Fibroblast of gingiva (primary cell): ENCODE measurements around the gene CXCL9.
"Not testable (repeated sequence)": the region's sequence is repeated elsewhere in the genome, so short reads cannot be mapped to it uniquely, and the experiment has no call there.

Source experiments
- DNase-seq: peaks from one replicate; pipeline ENCODE4 v3.0.0-alpha.2; 2011; ENCODE audit warnings: low read depth

CXCL9 gene

DNA sequence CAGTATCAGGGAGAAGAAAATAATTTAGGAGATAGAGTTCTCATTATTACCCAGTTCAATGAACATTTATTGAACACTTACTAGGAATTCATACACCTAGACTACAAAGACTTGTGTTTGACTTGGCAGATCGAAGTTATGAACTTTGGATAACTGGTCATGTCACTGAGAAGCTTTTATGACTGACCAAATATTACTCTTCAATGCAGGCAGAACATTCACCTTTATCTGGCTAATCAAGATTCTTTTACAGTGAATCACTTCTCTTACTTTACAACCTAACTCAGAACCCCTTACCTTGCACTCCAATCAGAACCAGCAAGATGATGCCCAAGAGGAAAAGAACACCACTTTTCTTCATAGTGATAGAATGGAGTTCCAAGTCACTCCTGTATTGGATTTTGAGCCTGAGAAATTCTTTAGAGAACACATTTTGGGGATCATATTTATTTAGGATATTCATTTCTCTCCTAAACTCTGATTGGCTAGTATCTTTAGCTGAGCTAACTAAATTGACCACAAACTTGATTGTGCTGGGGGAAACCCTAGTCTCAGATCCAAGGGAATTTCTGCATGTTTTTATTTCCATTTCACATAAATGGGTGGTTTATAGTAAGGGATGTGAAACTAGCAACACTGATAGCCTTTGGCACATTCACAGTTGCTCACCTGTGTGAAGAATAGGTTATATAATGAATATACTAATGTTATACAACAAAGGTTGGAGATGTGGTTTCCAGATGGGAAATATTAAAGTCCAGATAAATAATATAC, at the start of gene CXCL9:
CXCL9 (minus strand) TSS at position 421 of the 774 bp plus-strand sequence; CDS start at position 361, 60 bp downstream.
- DNase-seq = no peak

DNA sequence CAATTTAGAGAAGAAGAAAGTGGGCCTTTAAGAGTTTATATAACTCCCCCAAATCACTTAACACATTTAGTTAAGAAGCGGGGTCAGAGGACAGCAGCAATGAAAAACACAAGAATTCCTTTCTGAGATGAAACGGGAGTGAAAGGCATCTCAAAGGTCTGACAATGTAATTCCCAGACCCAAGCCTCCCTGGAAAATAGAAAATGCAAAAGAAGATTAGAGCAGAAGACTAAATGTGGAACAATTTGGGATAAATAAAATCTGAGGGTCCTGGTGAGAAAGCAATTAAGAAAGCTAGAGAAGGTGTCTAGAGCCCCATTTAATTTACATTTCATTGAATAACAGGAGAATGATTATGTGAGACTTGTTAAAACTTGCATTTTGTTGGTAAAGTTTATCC, 48.1 kb upstream of the CXCL9 start:
- DNase-seq = no peak

DNA sequence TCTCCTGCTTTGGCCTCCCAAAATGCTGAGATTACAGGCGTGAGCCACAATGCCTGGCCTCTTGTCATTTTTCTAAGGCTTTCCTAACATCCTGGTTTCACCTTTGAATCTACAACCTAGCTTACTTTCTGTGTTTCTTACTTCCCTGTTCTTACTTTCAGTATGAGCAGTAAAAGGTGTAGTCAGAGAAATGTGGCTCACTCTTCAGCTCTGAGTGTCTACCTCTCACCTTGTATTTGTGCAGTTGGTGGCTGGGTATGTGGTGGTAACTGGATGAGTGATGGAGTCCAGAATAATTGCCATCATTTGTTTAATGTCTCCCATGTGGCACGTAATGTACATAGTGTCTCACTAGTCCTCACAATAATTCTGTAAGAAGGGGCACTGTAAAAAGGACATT, 47.7 kb upstream of the CXCL9 start:
- DNase-seq = no peak

DNA sequence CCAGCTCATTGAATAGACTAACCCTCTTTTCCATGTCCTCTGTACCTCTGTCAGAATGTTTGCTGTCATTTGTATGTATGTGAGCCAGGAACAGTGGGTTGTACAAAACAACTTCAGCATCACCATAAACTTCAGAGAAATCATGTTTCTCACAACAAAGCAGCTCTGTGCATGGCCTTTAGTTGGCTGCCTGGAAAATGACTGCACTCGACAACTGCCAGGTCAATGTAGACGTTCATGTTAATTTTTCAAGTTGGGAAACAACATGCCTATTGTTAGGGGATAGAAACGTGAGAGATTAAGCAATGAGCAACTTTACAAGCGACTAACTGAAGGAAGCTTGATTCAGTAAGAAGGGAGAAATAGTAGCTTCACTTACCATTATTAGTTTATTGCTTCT, 46.4 kb upstream of the CXCL9 start:
- DNase-seq = no peak

DNA sequence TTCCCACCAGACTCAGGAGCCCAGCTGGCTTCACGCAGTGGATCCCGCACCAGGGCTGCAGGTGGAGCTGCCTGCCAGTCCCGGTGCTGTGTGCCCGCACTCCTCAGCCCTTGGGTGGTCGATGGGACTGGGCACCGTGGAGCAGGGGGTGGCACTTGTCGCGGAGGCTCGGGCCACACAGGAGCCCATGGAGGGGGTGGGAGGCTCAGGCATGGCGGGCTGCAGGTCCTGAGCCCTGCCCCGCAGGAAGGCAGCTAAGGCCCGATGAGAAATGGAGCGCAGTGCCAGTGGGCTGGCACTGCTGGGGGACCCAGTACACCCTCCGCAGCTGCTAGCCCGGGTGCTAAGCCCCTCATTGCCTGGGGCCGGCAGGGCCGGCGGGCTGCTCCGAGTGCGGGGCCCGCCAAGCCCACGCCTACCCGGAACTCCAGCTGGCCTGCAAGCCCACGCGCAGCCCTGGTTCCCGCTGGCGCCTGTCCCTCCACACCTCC, 43.3 kb upstream of the CXCL9 start:
- not testable (repeated sequence) for DNase-seq

DNA sequence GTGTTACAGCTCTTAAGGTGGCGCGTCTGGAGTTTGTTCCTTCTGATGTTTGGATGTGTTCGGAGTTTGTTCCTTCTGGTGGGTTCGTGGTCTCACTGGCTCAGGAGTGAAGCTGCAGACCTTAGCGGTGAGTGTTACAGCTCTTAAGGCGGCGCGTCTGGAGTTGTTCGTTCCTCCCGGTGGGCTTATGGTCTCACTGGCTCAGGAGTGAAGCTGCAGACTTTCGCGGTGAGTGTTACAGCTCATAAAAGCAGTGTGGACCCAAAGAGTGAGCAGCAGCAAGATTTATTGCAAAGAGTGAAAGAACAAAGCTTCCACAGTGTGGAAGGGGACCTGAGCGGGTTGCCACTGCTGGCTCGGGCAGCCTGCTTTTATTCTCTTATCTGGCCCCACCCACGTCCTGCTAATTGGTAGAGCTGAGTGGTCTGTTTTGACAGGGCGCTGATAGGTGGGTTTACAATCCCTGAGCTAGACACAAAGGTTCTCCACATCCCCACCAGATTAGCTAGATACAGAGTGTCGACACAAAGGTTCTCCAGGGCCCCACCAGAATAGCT, 42.6 kb upstream of the CXCL9 start:
- DNase-seq = not testable (repeated sequence)

DNA sequence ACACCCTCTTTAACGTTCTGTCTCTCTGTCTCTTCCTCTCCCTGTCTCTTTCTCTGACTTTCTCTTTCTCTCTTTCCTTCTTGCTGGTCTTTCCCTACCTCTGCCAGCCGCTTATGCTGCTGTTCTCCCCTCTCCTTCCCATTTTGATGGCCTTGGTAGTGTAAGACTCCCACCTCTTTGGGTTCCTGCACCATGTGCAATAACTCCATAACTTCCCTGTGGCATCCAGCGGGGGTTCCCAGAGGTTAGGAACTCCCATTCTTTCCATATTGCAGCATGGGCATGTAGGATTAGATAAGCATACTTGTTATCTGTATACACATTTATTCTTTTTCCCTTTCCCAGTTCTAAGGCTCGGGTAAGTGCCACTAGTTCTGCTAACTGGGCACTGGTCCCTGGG, 37.4 kb upstream of the CXCL9 start:
- DNase-seq = not testable (repeated sequence)

DNA sequence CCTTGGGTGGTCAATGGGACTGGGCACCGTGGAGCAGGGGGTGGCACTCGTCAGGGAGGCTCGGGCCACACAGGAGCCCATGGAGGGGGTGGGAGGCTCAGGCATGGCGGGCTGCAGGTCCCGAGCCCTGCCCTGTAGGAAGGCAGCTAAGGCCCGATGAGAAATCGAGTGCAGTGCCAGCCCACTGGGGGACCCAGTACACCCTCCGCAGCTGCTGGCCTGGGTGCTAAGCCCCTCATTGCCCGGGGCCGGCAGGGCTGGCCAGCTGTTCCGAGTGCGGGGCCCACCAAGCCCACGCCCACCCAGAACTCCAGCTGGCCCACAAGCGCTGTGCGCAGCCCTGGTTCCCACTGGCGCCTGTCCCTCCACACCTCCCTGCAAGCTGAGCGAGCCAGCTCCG, 36.0 kb upstream of the CXCL9 start:
- not testable (repeated sequence) for DNase-seq

DNA sequence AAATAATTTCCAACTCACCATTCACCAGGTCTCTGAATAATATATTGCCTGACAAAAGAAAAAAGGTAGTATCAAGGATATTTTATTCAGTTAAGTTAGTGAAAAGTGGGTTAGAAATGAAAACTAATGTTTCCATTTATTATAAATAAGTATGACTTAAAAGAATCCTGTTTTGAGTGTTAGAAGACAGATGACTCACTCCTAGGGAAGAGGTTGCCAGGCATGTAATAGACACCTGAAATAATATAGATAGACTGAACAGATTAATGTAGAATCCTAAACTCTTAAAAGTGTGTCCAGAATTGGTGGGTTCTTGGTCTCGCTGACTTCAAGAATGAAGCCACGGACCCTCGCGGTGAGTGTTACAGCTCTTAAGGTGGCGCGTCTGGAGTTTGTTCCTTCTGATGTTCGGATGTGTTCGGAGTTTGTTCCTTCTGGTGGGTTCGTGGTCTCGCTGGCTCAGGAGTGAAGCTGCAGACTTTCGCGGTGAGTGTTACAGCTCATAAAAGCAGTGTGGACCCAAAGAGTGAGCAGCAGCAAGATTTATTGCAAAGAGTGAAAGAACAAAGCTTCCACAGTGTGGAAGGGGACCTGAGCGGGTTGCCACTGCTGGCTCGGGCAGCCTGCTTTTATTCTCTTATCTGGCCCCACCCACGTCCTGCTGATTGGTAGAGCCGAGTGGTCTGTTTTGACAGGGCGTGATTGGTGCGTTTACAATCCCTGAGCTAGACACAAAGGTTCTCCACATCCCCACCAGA, 35.1 kb upstream of the CXCL9 start:
- not testable (repeated sequence) for DNase-seq

DNA sequence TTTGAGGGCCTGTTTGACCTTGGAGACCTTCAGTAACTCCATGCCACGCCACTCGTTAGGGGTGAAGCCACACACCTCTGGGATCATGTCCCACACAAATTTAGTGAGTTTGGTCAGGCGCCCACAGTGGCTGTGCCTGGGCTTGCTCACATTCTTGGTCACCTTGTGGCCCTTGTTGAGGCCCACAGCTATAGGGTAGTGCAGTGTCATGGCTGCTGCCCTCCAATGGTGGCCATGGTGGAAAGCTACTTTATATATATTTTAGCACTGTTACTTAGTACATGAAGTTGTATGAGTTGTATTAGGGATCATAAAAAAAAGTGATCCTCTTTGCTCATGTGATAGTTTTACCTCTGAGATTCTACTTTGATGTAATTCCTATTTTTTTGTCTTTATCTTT, 29.5 kb upstream of the CXCL9 start:
- no peak for DNase-seq

DNA sequence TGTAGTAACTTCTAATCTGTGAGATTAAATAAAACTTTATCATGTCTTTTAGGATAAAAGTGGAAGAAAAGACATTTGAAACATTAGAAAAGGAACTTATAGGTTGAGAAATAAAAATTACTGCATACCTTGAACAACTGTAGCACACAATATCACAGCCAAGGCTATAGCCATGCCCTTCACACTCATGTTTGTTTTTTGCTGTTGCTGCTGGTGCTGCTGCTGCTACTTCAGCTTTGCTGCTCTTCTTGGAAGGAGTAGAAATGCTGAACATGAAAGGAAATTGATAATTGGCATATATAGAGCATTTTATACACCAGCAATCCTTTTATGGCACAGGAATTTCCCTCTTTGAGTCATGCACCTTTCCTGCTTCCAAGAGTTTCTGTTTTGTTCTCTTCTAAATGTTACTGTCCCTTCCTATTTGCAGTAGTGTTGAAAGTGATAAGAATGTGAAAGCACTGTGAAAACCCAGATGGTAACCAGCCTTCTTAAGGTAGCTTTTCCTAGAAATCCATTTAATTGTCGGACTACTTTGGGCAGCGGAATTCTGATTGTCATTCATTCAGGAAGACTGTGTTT, 28.6 kb upstream of the CXCL9 start, which contains the start of gene CXCL11:
CXCL11 (minus strand) TSS at position 272 of the 582 bp plus-strand sequence; CDS start at position 189, 83 bp downstream.
- DNase-seq = no peak

DNA sequence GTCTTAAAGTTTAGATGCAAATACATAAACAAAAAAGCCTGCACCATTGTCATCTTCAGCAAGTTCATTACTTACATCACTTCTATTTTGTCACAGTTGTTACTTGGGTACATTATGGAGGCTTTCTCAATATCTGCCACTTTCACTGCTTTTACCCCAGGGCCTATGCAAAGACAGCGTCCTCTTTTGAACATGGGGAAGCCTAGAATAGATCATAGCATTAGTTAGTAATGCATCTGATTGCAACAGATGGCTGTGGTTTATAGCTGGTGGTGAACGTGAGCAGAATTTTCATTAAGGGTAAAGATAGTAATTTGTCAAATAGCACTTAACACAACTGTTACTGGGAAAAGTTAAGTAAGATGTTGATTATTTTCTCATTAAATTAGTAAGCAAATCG, 27.8 kb upstream of the CXCL9 start:
- DNase-seq = no peak

DNA sequence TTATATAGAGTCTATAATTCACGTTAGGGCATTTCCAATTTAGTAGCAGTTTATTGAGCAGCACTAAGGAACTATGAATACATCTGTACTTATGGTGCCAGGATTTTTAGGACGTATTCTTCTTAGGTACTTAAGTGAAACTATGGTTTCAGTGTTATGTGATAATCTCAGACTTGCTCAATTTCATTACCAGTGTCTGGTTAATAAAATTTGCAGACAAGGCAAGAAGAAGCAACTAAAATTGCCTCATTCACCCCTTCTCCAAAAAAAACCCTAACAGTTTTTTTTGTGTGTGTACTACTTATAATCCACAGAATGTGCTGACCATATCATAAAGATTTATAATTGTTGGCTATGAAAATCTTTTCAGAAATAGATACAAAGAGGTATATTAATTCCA, 22.0 kb upstream of the CXCL9 start:
- no peak for DNase-seq

DNA sequence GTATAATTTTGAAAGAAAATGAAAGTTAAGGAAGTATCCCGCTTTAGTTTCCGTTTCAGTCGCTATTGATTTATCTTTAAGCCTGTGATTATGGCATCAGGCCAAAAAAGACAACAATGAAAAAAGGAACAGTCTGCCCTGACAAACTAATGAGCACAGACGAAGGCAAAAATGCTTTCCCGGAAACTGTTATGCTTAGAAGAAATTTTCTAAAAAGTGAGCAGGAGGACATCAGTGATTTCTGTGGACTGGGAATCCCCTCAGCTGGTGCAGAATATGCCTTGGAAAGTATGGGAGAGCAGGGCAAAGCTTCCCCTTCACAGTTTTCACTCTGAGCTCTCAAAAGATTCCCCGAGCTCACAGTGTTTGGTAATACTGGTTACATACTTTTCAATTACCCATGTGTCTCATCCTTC, 21.0 kb upstream of the CXCL9 start:
- no peak for DNase-seq

DNA sequence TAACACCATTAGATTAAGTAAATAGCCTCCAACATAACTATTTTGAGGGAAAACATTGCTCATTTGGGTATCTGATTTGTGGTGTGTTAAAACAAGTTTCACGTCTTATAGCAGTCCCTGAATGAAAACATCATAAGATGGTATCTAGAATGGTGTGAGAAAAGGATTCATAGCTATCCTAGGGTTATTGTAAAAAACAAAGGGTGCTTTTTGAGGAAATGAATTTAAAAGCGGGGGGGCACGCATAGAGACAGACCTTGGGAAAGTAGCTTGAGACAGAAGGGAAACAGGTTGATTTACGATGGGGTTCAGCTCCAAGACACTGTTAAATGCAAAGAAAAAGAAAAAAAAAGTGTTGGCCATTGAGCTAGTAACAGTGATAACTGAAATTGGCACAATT, 16.8 kb upstream of the CXCL9 start:
- no peak for DNase-seq

DNA sequence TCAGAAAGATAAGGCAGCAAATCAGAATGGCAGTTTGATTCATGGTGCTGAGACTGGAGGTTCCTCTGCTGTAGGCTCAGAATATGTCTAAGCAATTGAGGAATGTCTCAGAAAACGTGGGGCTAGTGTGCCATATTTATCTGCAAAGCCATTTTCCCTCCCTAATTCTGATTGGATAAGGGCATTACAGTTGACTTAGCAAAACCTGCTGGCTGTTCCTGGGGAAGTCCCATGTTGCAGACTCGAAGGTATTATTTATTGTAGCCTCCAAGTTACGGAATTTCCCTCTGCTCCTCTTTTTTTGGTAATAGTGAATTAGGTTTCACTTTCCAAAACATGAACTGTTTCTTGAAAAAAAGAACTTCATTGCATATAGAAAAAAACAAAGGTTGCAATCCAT, 16.1 kb upstream of the CXCL9 start, which contains the start of gene CXCL10:
CXCL10 (minus strand) TSS at position 109 of the 400 bp plus-strand sequence; CDS start at position 43, 66 bp downstream.
- DNase-seq = no peak

DNA sequence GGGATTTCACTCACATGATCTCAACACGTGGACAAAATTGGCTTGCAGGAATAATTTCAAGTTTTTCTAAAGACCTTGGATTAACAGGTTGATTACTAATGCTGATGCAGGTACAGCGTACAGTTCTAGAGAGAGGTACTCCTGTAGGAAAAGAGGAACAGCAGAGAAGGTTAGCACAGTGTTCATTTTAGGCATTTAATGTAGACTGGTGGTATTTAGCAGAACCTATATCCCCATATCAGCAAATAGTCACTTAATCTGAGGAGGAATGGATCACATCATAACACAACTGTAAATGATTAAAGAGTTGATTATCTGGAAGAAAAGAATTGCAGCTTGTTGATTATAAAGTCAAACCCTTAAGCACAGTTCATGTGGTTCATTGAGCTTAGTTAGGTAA, 15.4 kb upstream of the CXCL9 start:
- no peak for DNase-seq

DNA sequence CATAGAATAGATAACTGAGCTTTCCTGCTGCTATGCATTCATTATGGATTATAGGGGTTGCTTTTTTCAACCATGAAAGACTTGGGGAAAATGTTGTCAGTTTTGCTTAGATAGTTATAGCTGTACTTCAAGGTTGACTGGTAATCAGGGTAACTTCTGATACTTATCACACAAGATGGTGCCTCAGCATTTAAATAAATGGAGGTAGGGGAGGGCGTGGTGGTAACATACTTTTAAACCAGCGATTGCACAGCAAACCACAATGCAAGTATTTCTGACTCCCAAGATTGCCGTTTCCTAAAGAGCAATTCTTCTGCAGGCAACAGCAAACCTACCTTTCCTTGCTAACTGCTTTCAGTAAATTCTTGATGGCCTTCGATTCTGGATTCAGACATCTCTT, 14.7 kb upstream of the CXCL9 start:
- no peak for DNase-seq

DNA sequence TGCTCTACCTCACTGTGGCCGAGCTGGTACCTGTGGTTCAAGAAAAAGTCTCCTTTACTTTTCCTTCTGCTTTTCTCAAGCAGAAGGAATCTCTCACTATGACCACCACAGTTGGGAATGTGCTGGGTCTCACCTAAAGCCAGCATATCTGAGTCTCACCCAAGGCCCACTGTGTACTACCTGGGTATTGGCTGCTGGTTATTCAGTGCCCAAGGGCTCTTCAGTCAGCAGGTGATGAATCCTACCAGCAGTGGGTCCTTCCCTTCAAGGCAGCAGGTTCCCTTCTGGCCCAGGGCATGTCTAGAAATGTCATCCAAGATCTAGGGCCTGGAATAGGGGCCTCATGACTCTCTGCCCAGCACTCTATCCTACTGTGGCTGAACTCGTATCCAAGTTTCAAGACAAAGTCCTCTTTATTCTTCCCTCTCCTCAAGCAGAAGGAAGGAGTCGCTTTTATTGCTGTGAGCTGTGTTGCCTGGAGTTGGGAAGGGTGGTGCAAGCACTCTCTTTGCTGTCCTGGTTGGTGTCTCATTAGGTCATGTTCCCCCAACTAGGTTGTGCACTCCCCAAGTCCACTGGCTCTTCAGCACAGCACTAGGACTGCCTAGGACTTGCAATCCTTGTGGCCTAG, 9.9 kb upstream of the CXCL9 start:
- DNase-seq = no peak

DNA sequence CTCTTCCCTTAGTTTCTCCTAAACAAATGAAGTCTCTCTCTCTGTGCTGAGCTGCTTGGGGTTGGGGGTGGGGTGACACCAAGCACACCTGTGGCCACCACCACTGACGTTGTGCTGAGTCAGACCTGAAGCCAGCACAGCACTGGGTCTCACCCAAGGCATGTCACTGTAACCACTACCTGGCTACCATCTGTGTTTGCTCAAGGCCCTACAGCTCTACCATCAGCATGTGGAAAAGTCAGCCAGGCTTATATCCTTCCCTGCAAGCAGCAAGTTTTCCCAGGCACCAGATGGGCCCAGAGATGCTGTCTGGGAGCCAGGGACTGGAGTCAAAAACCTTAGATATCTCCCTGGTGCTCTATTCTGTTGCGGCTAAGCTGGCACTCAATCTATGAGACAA, 9.1 kb upstream of the CXCL9 start:
- no peak for DNase-seq

DNA sequence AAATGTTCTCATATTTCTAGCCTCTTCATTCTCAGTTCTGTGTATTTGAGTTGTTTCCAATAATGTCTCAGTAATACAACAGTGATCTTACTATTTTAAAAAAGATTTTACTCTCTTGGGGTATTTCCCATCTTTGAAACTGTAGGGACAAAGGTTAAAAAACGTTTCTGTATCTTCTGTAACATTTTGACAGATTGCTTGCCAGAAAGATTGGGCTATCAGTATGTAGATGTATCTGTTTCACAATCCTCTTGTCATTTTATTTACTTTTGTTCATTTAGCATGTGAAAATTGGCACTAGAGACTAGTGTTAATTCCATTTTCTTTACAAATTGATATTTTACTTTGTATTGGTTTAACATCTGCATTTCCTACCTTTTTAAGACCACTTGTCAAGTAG, 6.2 kb upstream of the CXCL9 start:
- DNase-seq = no peak

DNA sequence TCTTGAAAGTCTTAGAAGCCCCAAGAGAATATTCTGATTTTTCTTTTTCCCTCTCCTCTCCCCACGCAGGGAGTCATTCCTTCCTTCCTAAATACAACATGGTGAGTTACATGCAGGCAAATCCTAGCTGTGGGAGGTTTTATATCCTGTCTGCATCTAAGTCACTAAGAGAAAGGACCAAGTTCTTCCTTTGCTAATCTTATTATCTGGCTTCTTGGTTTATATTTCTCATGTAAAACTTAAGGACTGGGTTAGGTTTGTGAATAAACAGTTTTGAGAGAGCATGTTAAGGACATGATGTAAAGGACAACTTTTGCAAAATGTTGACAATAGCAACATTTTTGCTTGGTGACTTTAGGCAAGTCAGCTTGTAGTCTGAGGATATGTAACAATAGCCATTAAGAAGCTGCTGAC, 5.1 kb upstream of the CXCL9 start:
- DNase-seq = peak; percentile 17
